Measurements from ENCODE around the gene IQUB. TPM values are rescaled to one million over a fixed set of nuclear protein-coding genes. Genes with fewer than 3 reads are reported as not detected.

The IQUB gene
- total RNA-seq (2014; rRNA removed) (0.04 and 0.06 TPM in 2 replicates), Bru-seq, nascent RNA (percentile 30 among the genes with signal in this experiment), BruChase-seq, experiment 1, labeled RNA remaining after a 6-hour chase (percentile 38 among the genes with signal in this experiment), BruChase-seq, experiment 2, labeled RNA remaining after a 2-hour chase (percentile 47 among the genes with signal in this experiment)
- long read RNA-seq, partial matches to known transcripts: 1 of 3 reads
- long read RNA-seq, other reads (novel, unspliced or antisense): 1 of 3 reads

DNA sequence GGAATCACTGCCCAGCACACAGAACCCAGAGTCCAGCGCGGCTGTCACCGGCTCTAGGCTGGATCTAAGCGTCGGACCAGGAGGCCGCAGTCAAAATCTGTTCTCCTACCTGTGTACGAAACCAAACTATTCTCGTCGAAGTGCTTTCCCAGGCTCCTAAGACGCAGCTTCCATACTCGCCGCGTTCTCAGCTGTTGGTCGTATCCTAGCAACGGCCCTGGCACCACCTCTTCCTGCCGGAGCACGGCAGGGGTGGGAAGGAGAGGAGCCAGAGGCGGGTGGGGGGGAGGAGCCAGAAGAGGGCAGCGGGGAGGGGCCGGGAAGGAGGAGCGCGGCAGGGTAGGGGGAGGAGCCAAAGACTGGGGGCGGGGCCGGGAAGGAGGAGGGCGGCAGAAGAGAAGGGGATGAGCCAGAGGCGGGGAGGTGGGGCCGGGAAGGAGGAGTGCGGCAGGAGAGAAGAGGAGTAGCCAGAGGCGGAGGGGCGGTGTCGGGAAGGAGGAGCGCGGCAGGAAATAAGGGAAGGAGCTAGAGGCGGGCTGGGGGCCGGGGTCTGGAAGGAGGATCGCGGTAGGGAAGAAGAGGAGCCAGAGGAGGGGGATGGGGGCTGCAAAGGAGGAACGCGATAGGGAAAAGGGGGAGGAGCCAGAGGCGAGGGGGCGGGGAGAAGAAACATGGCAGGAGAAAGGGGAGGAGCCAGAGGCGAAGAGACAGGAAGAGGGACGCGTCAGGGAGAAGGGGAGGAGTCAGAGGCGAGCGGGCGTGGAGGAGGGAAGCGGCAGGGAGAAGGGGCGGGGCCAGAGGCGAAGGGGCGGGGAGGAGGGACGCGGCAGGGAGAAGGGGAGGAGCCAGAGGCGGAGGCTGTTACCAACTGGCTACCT, at the start of gene IQUB:
Gene IQUB, minus strand, starts transcription at position 213 of the 878 bp plus-strand sequence. CDS start 22,255 bp downstream, outside the sequence.
- DNase-seq: peak; percentile 93
- Histone ChIP-seq H3K9me3 (ENCODE audit: low read length) (no peaks in the 10 kb centered on the region), H3K4me3 (ENCODE audit: low read length) (peak within 1 kb of the TSS; percentile 73), H3K9me2 (replicated peaks; ENCODE audit: low read length) (no peaks in the 10 kb centered on the region), H3F3A (ENCODE audit: low read length, unreplicated experiment) (no peaks in the 10 kb centered on the region), H3K9ac (ENCODE audit: low read length) (peak within 1 kb of the TSS; percentile 47; the same call in 1 of the 2 replicates), H3K27me3 (ENCODE audit: low read length) (peaks cover 17% of the 10 kb centered on the region), H3K36me3 (ENCODE audit: low read depth, low read length) (no peaks in the 10 kb centered on the region), H3K27ac (ENCODE audit: low read length) (no peak within 1 kb of the TSS), H3K4me1 (ENCODE audit: insufficient read depth, low read length) (peaks cover 27% of the 10 kb centered on the region), H3K4me2 (ENCODE audit: low read length) (peak within 1 kb of the TSS; percentile 86), H3K79me2 (ENCODE audit: low read length) (no peaks in the 10 kb centered on the region), H4K20me1 (ENCODE audit: low read length) (no peaks in the 10 kb centered on the region), H2AFZ (ENCODE audit: low read length) (peak within 1 kb of the TSS; percentile 95)
- BruUV-seq (replicated peaks): no TSS peak
- intact Hi-C loops (cut with micrococcal nuclease): loop anchor here (1.0 kb wide), 1 partner anchor 23 kb away; the partner anchor contains the start of gene NDUFA5
- CTCF ChIA-PET: interaction anchor here (1.0 to 2.5 kb wide), 2 partner anchors 23 to 40 kb away, joined by 4 to 22 read pairs; partner anchors contain the start of gene NDUFA5
- peak; percentile 77 for ATAC-seq
- POLR2A ChIA-PET (ENCODE audit: unreplicated experiment): interaction anchor here (0.6 kb wide), 1 partner anchor 40 kb away, joined by 7 read pairs; no protein-coding TSS in a partner anchor
- TF ChIP-seq, protein P1, sequence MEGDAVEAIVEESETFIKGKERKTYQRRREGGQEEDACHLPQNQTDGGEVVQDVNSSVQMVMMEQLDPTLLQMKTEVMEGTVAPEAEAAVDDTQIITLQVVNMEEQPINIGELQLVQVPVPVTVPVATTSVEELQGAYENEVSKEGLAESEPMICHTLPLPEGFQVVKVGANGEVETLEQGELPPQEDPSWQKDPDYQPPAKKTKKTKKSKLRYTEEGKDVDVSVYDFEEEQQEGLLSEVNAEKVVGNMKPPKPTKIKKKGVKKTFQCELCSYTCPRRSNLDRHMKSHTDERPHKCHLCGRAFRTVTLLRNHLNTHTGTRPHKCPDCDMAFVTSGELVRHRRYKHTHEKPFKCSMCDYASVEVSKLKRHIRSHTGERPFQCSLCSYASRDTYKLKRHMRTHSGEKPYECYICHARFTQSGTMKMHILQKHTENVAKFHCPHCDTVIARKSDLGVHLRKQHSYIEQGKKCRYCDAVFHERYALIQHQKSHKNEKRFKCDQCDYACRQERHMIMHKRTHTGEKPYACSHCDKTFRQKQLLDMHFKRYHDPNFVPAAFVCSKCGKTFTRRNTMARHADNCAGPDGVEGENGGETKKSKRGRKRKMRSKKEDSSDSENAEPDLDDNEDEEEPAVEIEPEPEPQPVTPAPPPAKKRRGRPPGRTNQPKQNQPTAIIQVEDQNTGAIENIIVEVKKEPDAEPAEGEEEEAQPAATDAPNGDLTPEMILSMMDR (conservative IDR thresholded peaks at IDR 0.05; ENCODE audit: low read depth, low read length): no peak
- TF ChIP-seq EZH2 (IDR thresholded peaks at IDR 0.05; ENCODE audit: low read length, unreplicated experiment): no peak
- no peak for TF ChIP-seq EZH2phosphoT487 (IDR thresholded peaks at IDR 0.05; ENCODE audit: borderline replicate concordance, low read length)

DNA sequence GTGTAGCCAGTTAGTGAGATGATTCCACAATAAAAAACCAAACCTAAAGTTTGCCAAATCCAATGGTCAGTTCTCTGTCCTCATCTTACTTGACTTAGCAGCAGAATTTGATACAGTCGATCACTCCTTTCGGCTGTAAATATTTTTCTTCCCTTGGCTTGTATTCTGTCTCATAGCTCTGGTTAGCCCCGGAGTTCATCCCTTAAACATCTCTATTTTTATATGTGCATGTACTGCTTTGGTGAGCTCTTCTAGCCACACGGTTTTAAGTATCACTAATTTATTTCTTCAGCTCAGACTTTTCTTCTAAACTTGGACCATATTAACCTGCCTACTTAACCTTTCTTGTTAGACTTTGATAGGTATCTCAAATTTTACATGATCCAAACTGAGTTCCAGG, 49.4 kb upstream of the IQUB start:
- TF ChIP-seq EZH2 (IDR thresholded peaks at IDR 0.05; ENCODE audit: low read length, unreplicated experiment) (no peak), EZH2phosphoT487 (IDR thresholded peaks at IDR 0.05; ENCODE audit: borderline replicate concordance, low read length) (no peak)
- TF ChIP-seq, protein P1 (conservative IDR thresholded peaks at IDR 0.05; ENCODE audit: low read depth, low read length): no peak
- POLR2A ChIA-PET (ENCODE audit: unreplicated experiment): no interaction called here
- H3K9me2 ChIP-seq (replicated peaks; ENCODE audit: low read length): no peaks in the 10 kb centered on the region
- H3K36me3 ChIP-seq (ENCODE audit: low read depth, low read length): no peaks in the 10 kb centered on the region
- H3K9ac ChIP-seq (ENCODE audit: low read length): no peak overlapping the region
- no peak overlapping the region for H3K4me2 ChIP-seq (ENCODE audit: low read length)
- no peak overlapping the region for H2AFZ ChIP-seq (ENCODE audit: low read length)
- H3K27ac ChIP-seq (ENCODE audit: low read length): no peak overlapping the region
- ATAC-seq (no peak), DNase-seq (no peak)
- no peaks in the 10 kb centered on the region for H3K9me3 ChIP-seq (ENCODE audit: low read length)
- H3K27me3 ChIP-seq (ENCODE audit: low read length): 0 out of 2 replicates have a peak, but pooled peaks cover 10% of the 10 kb centered on the region
- no TSS peak for BruUV-seq (replicated peaks)
- no peak overlapping the region for H3K4me3 ChIP-seq (ENCODE audit: low read length)
- no peaks in the 10 kb centered on the region for H3K4me1 ChIP-seq (ENCODE audit: insufficient read depth, low read length)
- CTCF ChIA-PET: no interaction called here
- no peaks in the 10 kb centered on the region for H3F3A ChIP-seq (ENCODE audit: low read length, unreplicated experiment)
- no peaks in the 10 kb centered on the region for H3K79me2 ChIP-seq (ENCODE audit: low read length)
- intact Hi-C loops (cut with micrococcal nuclease): loop anchor here (5.0 kb wide), 2 partner anchors 53 to 213 kb away; no protein-coding TSS in a partner anchor
- no peaks in the 10 kb centered on the region for H4K20me1 ChIP-seq (ENCODE audit: low read length)

Data from PC-3 (cell line).